H9 (cell line): Measurements from ENCODE around the gene PSMD8. TPM values are rescaled to one million over a fixed set of nuclear protein-coding genes. Genes with fewer than 3 reads are reported as not detected.
A peak's percentile ranks its signal among the peaks of the same experiment; 100 is the strongest.

Experiments used
- DNase-seq: peaks from one replicate; pipeline ENCODE4 v3.0.0-alpha.2; 2017
- H2AFZ ChIP-seq: one replicate; pipeline ENCODE4 v1.6.1; 2013; ENCODE audit warnings: mild to moderate bottlenecking, low read length, control low read depth, moderate library complexity
- H2AK5ac ChIP-seq: 2 replicates; pipeline ENCODE4 v1.6.1; 2013; ENCODE audit warnings: low read length, control low read depth, mixed read lengths; ENCODE audit not compliant: insufficient read length
- H2BK120ac ChIP-seq: one replicate; pipeline ENCODE4 v1.6.1; 2013; ENCODE audit warnings: low read depth, mild to moderate bottlenecking, low read length, control low read depth, inconsistent platforms; ENCODE audit not compliant: poor library complexity, severe bottlenecking
- H2BK12ac ChIP-seq: 2 replicates; pipeline ENCODE4 v1.6.1; 2013; ENCODE audit warnings: low read length, control low read depth, mixed read lengths, low read depth; ENCODE audit not compliant: insufficient read length
- H2BK15ac ChIP-seq: 2 replicates; pipeline ENCODE4 v1.6.1; 2013; ENCODE audit warnings: low read depth, low read length, control low read depth
- H2BK20ac ChIP-seq: one replicate; pipeline ENCODE4 v1.6.1; 2013; ENCODE audit warnings: low read depth, mild to moderate bottlenecking, low read length, control low read depth, inconsistent platforms; ENCODE audit not compliant: poor library complexity, severe bottlenecking
- H2BK5ac ChIP-seq: 2 replicates; pipeline ENCODE4 v1.6.1; 2013; ENCODE audit warnings: low read length, control low read depth, mixed read lengths; ENCODE audit not compliant: insufficient read length
- H3K14ac ChIP-seq: 2 replicates; pipeline ENCODE4 v1.6.1; 2013; ENCODE audit warnings: low read length, control low read depth; ENCODE audit not compliant: insufficient read depth
- H3K18ac ChIP-seq: 2 replicates; pipeline ENCODE4 v1.6.1; 2013; ENCODE audit warnings: low read depth, mild to moderate bottlenecking, mixed read lengths, low read length, control low read depth; ENCODE audit not compliant: insufficient read length
- H3K23ac ChIP-seq: 2 replicates; pipeline ENCODE4 v1.6.1; 2013; ENCODE audit warnings: low read length, control low read depth, mixed read lengths, low read depth; ENCODE audit not compliant: insufficient read length
- H3K23me2 ChIP-seq: 2 replicates; pipeline ENCODE4 v1.6.1; 2013; ENCODE audit warnings: low read depth, mild to moderate bottlenecking, mixed read lengths, low read length, control low read depth; ENCODE audit not compliant: insufficient read length, poor library complexity, severe bottlenecking
- H3K27ac ChIP-seq: 2 replicates; pipeline ENCODE4 v1.5.1; 2013; ENCODE audit warnings: low read length, control low read depth, mixed read lengths, low read depth; ENCODE audit not compliant: insufficient read length
- H3K27me3 ChIP-seq: 2 replicates; pipeline ENCODE4 v1.6.1; 2013; ENCODE audit warnings: low read length, control low read depth, inconsistent platforms; ENCODE audit not compliant: insufficient read depth
- H3K4ac ChIP-seq: 2 replicates; pipeline ENCODE4 v1.6.1; 2013; ENCODE audit warnings: low read depth, mild to moderate bottlenecking, control low read depth, inconsistent platforms, low read length, moderate library complexity
- H3K4me1 ChIP-seq: 2 replicates; pipeline ENCODE4 v1.6.1; 2013; ENCODE audit warnings: low read length, control low read depth, inconsistent platforms; ENCODE audit not compliant: insufficient read depth
- H3K4me2 ChIP-seq: 2 replicates; pipeline ENCODE4 v1.6.1; 2013; ENCODE audit warnings: low read length, control low read depth, mixed read lengths; ENCODE audit not compliant: insufficient read length, insufficient read depth
- H3K56ac ChIP-seq: 2 replicates; pipeline ENCODE4 v1.6.1; 2013; ENCODE audit warnings: low read depth, mild to moderate bottlenecking, mixed read lengths, low read length, control low read depth; ENCODE audit not compliant: insufficient read length
- H3K79me1 ChIP-seq: 2 replicates; pipeline ENCODE4 v1.6.1; 2013; ENCODE audit warnings: low read depth, mild to moderate bottlenecking, moderate library complexity, low read length, control low read depth, inconsistent platforms; ENCODE audit not compliant: insufficient read depth, poor library complexity, severe bottlenecking
- H3K79me2 ChIP-seq: 2 replicates; pipeline ENCODE4 v1.6.1; 2013; ENCODE audit warnings: low read length, control low read depth, inconsistent platforms; ENCODE audit not compliant: insufficient read depth
- H3K9ac ChIP-seq: 2 replicates; pipeline ENCODE4 v1.6.1; 2013; ENCODE audit warnings: low read length, control low read depth, mixed read lengths; ENCODE audit not compliant: insufficient read length; ENCODE audit errors: extremely low read depth
- H3K9me3 ChIP-seq: one replicate; pipeline ENCODE4 v1.6.1; 2013; ENCODE audit warnings: low read depth, low read length, inconsistent platforms; ENCODE audit not compliant: control insufficient read depth
- H3T11ph ChIP-seq: one replicate; pipeline ENCODE4 v1.6.1; 2013; ENCODE audit warnings: mild to moderate bottlenecking, low read length, control low read depth, inconsistent platforms
- H4K20me1 ChIP-seq: one replicate; pipeline ENCODE4 v1.6.1; 2013; ENCODE audit not compliant: control insufficient read depth, insufficient read length, insufficient read depth
- H4K5ac ChIP-seq: 2 replicates; pipeline ENCODE4 v1.6.1; 2013; ENCODE audit warnings: low read depth, mild to moderate bottlenecking, mixed read lengths, low read length, control low read depth; ENCODE audit not compliant: insufficient read length
- H4K8ac ChIP-seq: replicated peaks from 2 replicates; pipeline ENCODE4 v1.6.1; 2013; ENCODE audit warnings: low read length, control low read depth, mixed read lengths, low read depth; ENCODE audit not compliant: insufficient read length
- H4K91ac ChIP-seq: 2 replicates; pipeline ENCODE4 v1.6.1; 2013; ENCODE audit warnings: low read depth, mild to moderate bottlenecking, moderate library complexity, mixed read lengths, low read length, control low read depth; ENCODE audit not compliant: insufficient read length
- H3K27ac Mint-ChIP-seq, 3 experiments: 2 replicates in 2 of 3; 3 replicates in 1 of 3; pipeline ENCODE4 v1.8.0; 2020 to 2021; ENCODE audit warnings: mixed read lengths in 3 of 3, mild to moderate bottlenecking in 1 of 3, moderate library complexity in 1 of 3
- H3K27me3 Mint-ChIP-seq: 2 replicates; pipeline ENCODE4 v1.8.0; 2021; ENCODE audit warnings: low read depth, mild to moderate bottlenecking, moderate library complexity, mixed read lengths
- H3K36me3 Mint-ChIP-seq, 3 experiments: 2 replicates in 2 of 3; 3 replicates in 1 of 3; pipeline ENCODE4 v1.8.0; 2020 to 2021; ENCODE audit warnings: low read depth in 3 of 3, mixed read lengths in 3 of 3; ENCODE audit not compliant: insufficient read depth in 1 of 3
- H3K4me1 Mint-ChIP-seq, 2 experiments: 2 replicates each; pipeline ENCODE4 v1.8.0; 2020; ENCODE audit warnings: mixed read lengths in 2 of 2
- H3K4me3 Mint-ChIP-seq, 2 experiments: 2 replicates in 1 of 2; 3 replicates in 1 of 2; pipeline ENCODE4 v1.8.0; 2020 to 2021; ENCODE audit warnings: mild to moderate bottlenecking in 2 of 2, mixed read lengths in 2 of 2, moderate library complexity in 1 of 2
- H3K9me3 Mint-ChIP-seq, 2 experiments: 2 replicates in 1 of 2; 3 replicates in 1 of 2; pipeline ENCODE4 v1.8.0; 2020; ENCODE audit warnings: mild to moderate bottlenecking in 2 of 2, mixed read lengths in 2 of 2, moderate library complexity in 1 of 2
- WGBS: extraction: QIAGEN DNeasy Blood & Tissue Kit; methylation state at CpG from one replicate; pipeline ENCODE4 v1.1.7; 2013; ENCODE audit warnings: missing lambda C conversion rate, low lambda C conversion rate, mixed read lengths; ENCODE audit not compliant: insufficient read length; ENCODE audit errors: extremely low coverage; 5-methylcytosine and 5-hydroxymethylcytosine counted together
- total RNA-seq: library from RNA; stranded (reverse); gene quantifications from 2 replicates; pipeline ENCODE4 v1.2.1, GENCODE V29; 2021
- TF ChIP-seq, protein P1 (sequence below): fragments of 200-600 bp; sonication (generic); conservative IDR thresholded peaks from 3 replicates; pipeline ENCODE4 v1.8.0; 2021; ENCODE audit warnings: antibody characterized with exemption, mild to moderate bottlenecking

Gene PSMD8
- total RNA-seq, 1 experiment from 2014 or later, result 189 TPM

DNA sequence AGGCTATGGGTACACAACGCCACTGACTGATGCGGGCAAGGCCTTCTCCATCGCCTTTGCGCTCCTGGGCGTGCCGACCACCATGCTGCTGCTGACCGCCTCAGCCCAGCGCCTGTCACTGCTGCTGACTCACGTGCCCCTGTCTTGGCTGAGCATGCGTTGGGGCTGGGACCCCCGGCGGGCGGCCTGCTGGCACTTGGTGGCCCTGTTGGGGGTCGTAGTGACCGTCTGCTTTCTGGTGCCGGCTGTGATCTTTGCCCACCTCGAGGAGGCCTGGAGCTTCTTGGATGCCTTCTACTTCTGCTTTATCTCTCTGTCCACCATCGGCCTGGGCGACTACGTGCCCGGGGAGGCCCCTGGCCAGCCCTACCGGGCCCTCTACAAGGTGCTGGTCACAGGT is 47.8 kb upstream of the PSMD8 start:
- Histone ChIP-seq H3K23ac (no peak overlapping the region), H3K4me1 (no peaks in the 10 kb centered on the region)
- peaks cover 1 to 2% of the 10 kb centered on the region in 2 experiments for H3K4me1 Mint-ChIP-seq

More for the DNA sequence above, 47.8 kb upstream of the PSMD8 start:
- no peak for DNase-seq
- Histone ChIP-seq H3T11ph (no peak overlapping the region), H3K79me1 (no peaks in the 10 kb centered on the region), H2AK5ac (no peak overlapping the region), H2BK15ac (no peak overlapping the region), H2BK120ac (no peak overlapping the region), H2BK20ac (no peak overlapping the region), H3K4ac (no peak overlapping the region), H3K9me3 (no peaks in the 10 kb centered on the region), H3K27me3 (no peaks in the 10 kb centered on the region), H2BK5ac (no peak overlapping the region), H4K91ac (no peak overlapping the region), H3K9ac (no peak overlapping the region), H3K79me2 (no peaks in the 10 kb centered on the region), H2BK12ac (no peak overlapping the region), H4K8ac (no peak overlapping the region), H3K23me2 (no peaks in the 10 kb centered on the region), H3K18ac (no peak overlapping the region), H4K20me1 (no peaks in the 10 kb centered on the region), H2AFZ (no peak overlapping the region), H3K56ac (no peak overlapping the region), H4K5ac (no peak overlapping the region), H3K14ac (no peak overlapping the region), H3K27ac (no peak overlapping the region), H3K4me2 (no peak overlapping the region)
- no CpG with 5 or more reads among the region's 22 CpGs for WGBS
- H3K36me3 Mint-ChIP-seq, result peaks cover 5 to 16% (median 13%) of the 10 kb centered on the region in 3 experiments; a peak in 6 of 7 replicates
- no peaks in the 10 kb centered on the region for H3K9me3 Mint-ChIP-seq
- H3K27me3 Mint-ChIP-seq, result peaks cover 2% of the 10 kb centered on the region
- TF ChIP-seq, protein P1, sequence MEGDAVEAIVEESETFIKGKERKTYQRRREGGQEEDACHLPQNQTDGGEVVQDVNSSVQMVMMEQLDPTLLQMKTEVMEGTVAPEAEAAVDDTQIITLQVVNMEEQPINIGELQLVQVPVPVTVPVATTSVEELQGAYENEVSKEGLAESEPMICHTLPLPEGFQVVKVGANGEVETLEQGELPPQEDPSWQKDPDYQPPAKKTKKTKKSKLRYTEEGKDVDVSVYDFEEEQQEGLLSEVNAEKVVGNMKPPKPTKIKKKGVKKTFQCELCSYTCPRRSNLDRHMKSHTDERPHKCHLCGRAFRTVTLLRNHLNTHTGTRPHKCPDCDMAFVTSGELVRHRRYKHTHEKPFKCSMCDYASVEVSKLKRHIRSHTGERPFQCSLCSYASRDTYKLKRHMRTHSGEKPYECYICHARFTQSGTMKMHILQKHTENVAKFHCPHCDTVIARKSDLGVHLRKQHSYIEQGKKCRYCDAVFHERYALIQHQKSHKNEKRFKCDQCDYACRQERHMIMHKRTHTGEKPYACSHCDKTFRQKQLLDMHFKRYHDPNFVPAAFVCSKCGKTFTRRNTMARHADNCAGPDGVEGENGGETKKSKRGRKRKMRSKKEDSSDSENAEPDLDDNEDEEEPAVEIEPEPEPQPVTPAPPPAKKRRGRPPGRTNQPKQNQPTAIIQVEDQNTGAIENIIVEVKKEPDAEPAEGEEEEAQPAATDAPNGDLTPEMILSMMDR, result no peak
- no peak overlapping the region for H3K4me3 Mint-ChIP-seq
- peak overlapping the region in 1 of 3 experiments; percentile 48; a peak in 1 of 7 replicates for H3K27ac Mint-ChIP-seq
